Transverse colon (tissue), 4 donors: ENCODE data around the gene TJP3. TPM values are rescaled to one million over a fixed set of nuclear protein-coding genes. Genes with fewer than 3 reads are reported as not detected.

Source experiments
- DNase-seq: peaks from one replicate; pipeline ENCODE4 v3.0.0-alpha.2; 2019
- H3K27ac ChIP-seq, 4 donors: fragments of 200-600 bp; sonication (generic); 2 replicates each; pipeline ENCODE4 v1.5.1; 2016 to 2018; ENCODE audit warnings: inconsistent platforms in 4 of 4
- H3K27me3 ChIP-seq: fragments of 200-600 bp; sonication (generic); 2 replicates; pipeline ENCODE4 v1.5.1; 2017; ENCODE audit warnings: inconsistent platforms
- H3K36me3 ChIP-seq, 4 donors: fragments of 200-600 bp; sonication (generic); 2 replicates each; pipeline ENCODE4 v1.5.1; 2017 to 2019; ENCODE audit warnings: inconsistent platforms in 4 of 4
- H3K4me1 ChIP-seq, 4 donors: fragments of 200-600 bp; sonication (generic); 2 replicates each; pipeline ENCODE4 v1.5.1; 2017 to 2020; ENCODE audit warnings: inconsistent platforms in 4 of 4
- H3K4me3 ChIP-seq, 4 donors: fragments of 200-600 bp; sonication (generic); 1 replicate in 1 of 4; 2 replicates in 3 of 4; pipeline versions ENCODE4 v1.5.1 to v1.6.1; 2017 to 2019; ENCODE audit warnings: inconsistent platforms in 4 of 4
- H3K9me3 ChIP-seq, 2 donors: fragments of 200-600 bp; sonication (generic); 2 replicates each; pipeline ENCODE4 v1.5.1; 2017 to 2019; ENCODE audit warnings: inconsistent platforms in 2 of 2
- EP300 ChIP-seq: sonication (generic); formaldehyde crosslinking; IDR thresholded peaks from one replicate; pipeline ENCODE4 v1.6.1; 2017; ENCODE audit warnings: antibody characterized with exemption, low read depth
- POLR2A ChIP-seq: fragments of 450-650 bp; IDR thresholded peaks from one replicate; pipeline ENCODE4 v1.6.1; 2016; ENCODE audit warnings: antibody characterized with exemption, mild to moderate bottlenecking, moderate library complexity
- POLR2AphosphoS5 ChIP-seq, 3 donors: sonication (generic); formaldehyde crosslinking; IDR thresholded peaks; one replicate each; pipeline ENCODE4 v1.6.1; 2016; ENCODE audit warnings: antibody characterized with exemption in 3 of 3
- WGBS, 2 donors: methylation state at CpG; one replicate each; pipeline ENCODE4 v1.1.5; 2018; ENCODE audit warnings: low coverage in 1 of 2; 5-methylcytosine and 5-hydroxymethylcytosine counted together
- in situ Hi-C, 4 donors: fragments of 200-750 bp; cut with MboI; loops; one replicate each; pipeline versions ENCODE4 v1.15.0 to v1.15.1; 2017; ENCODE audit warnings: low sequenced_read_pairs in 3 of 4, low pct_ligation_motif_present in 1 of 4, low pct_unique_long_range_greater_than_20kb in 1 of 4
- intact Hi-C: fragments of 100-400 bp; cut with DNase I; formaldehyde crosslinking; loops from one replicate; pipeline ENCODE4 v1.15.1; 2023; ENCODE audit warnings: low total_unique reads
- small RNA-seq, 4 donors: library from RNA; depleted of rRNA; stranded (forward); fragments of <200 nt; gene quantifications; one replicate each; pipeline ENCODE3, GENCODE V24; 2016
- total RNA-seq, 4 donors: library from RNA; depleted of rRNA; stranded (reverse); fragments of >200 nt; gene quantifications; one replicate each; pipeline ENCODE4 v1.1.0, GENCODE V29; 2016
- TF ChIP-seq, protein P1 (sequence below), 5 experiments: fragments of 200-600 bp in 3 of 5; fragments of 450-650 bp in 2 of 5; sonication (generic) in 3 of 5; IDR thresholded peaks; 1 replicate in 2 of 5; 2 replicates in 3 of 5; pipeline ENCODE4 v1.5.1; 2016 to 2017; ENCODE audit warnings: antibody characterized with exemption in 5 of 5, inconsistent platforms in 3 of 5, mild to moderate bottlenecking in 2 of 5, moderate library complexity in 1 of 5

Gene TJP3
- total RNA-seq, 4 donors from 2014 or later: 234 to 894 (median 282) TPM

DNA sequence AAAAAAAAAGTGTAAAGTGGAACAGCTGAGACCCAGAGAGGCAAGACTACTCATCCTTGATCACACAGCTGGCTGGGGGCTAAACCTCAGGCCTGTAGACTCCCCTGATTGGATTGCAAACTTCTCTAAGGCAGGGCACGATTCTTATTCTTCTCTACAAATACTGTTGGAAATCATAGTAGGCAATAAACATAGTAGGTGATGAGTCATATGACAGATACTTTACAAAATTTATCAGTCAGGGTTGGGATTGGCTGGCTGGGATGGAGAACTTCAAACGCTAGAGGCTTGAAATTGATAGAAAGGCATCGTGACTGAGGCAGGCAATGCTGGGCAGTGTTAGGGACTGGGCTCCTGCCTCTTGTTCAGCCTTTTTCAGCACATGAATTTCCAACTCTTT is 83.9 kb downstream of the TJP3 start:
- Histone ChIP-seq H3K4me3 (no peak overlapping the region), H3K27ac (no peak overlapping the region), H3K36me3 (no peaks in the 10 kb centered on the region), H3K27me3 (peaks cover 6% of the 10 kb centered on the region), H3K9me3 (peaks cover 7% of the 10 kb centered on the region in 2 donors), H3K4me1 (no peaks in the 10 kb centered on the region)
- no peak for DNase-seq
- in situ Hi-C loops (no loop called here), intact Hi-C loops (no loop called here)
- WGBS, 2 donors: 72 to 77% methylated on average over 3 of the region's 3 CpGs
- TF ChIP-seq, protein P1, sequence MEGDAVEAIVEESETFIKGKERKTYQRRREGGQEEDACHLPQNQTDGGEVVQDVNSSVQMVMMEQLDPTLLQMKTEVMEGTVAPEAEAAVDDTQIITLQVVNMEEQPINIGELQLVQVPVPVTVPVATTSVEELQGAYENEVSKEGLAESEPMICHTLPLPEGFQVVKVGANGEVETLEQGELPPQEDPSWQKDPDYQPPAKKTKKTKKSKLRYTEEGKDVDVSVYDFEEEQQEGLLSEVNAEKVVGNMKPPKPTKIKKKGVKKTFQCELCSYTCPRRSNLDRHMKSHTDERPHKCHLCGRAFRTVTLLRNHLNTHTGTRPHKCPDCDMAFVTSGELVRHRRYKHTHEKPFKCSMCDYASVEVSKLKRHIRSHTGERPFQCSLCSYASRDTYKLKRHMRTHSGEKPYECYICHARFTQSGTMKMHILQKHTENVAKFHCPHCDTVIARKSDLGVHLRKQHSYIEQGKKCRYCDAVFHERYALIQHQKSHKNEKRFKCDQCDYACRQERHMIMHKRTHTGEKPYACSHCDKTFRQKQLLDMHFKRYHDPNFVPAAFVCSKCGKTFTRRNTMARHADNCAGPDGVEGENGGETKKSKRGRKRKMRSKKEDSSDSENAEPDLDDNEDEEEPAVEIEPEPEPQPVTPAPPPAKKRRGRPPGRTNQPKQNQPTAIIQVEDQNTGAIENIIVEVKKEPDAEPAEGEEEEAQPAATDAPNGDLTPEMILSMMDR (IDR thresholded peaks at IDR 0.05): no peak
- no peak for TF ChIP-seq EP300
- no peak for TF ChIP-seq POLR2AphosphoS5 (IDR thresholded peaks at IDR 0.05)
- no peak for TF ChIP-seq POLR2A

DNA sequence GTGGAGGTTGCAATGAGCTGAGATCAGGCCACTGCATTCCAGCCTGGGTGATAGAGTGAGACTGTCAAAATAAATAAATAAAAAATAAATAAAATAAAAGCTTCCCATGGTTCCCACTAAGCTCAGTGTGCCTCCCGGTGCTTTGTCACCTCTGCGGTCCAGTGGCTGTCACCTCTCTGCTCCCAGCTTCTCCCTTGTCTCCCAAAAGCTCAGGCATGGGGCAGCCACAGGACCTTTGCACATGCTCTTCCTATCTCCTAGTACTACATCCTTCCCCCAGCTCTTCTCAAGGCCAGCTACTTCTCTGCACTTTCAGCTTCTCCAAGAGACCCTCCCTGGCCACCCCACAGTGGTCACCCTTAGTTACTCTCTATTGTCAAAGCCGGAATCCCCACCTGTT is 85.6 kb downstream of the TJP3 start:
- no peaks in the 10 kb centered on the region for H3K4me1 ChIP-seq
- 90 to 92% methylated on average over 2 to 3 of the region's 3 CpGs for WGBS, 2 donors
- H3K9me3 ChIP-seq: peaks cover 7% of the 10 kb centered on the region in 2 donors
- intact Hi-C loops (no loop called here), in situ Hi-C loops (no loop called here)
- H3K27me3 ChIP-seq: peaks cover 11% of the 10 kb centered on the region
- TF ChIP-seq, protein P1 (IDR thresholded peaks at IDR 0.05): no peak
- TF ChIP-seq EP300: no peak
- TF ChIP-seq POLR2AphosphoS5 (IDR thresholded peaks at IDR 0.05): no peak
- no peak for TF ChIP-seq POLR2A
- no peaks in the 10 kb centered on the region for H3K36me3 ChIP-seq
- DNase-seq: no peak
- no peak overlapping the region for H3K4me3 ChIP-seq
- H3K27ac ChIP-seq: no peak overlapping the region

DNA sequence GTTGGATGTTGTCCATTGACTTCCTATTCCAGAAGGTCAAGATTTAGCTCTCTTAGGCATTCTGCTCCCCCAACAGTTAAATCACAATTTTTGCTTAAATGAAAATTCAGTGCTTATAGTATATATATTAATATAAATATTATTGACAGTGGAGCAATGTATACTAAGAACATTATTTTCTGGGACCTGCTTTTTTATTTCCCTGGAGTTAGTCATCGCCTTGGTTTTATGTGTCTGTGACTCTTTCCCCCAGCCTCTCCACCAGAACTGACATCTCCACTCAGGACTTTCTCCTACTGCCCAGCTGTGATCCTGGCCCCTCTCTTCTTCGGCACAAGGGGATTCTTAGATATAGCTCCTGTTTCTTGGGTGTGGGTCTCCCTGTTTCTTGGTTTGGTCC is 88.2 kb downstream of the TJP3 start:
- Histone ChIP-seq H3K4me1 (peaks cover 0 to 7% (median 3%) of the 10 kb centered on the region in 4 donors), H3K36me3 (no peaks in the 10 kb centered on the region), H3K27ac (no peak overlapping the region), H3K27me3 (peaks cover 36% of the 10 kb centered on the region), H3K4me3 (no peak overlapping the region), H3K9me3 (peaks cover 7% of the 10 kb centered on the region in 2 donors)
- DNase-seq: no peak
- WGBS, 2 donors: 83 to 95% methylated on average over 2 of the region's 2 CpGs
- in situ Hi-C loops (no loop called here), intact Hi-C loops (no loop called here)
- TF ChIP-seq, protein P1 (IDR thresholded peaks at IDR 0.05): no peak
- TF ChIP-seq POLR2A (no peak), POLR2AphosphoS5 (IDR thresholded peaks at IDR 0.05) (no peak), EP300 (no peak)

DNA sequence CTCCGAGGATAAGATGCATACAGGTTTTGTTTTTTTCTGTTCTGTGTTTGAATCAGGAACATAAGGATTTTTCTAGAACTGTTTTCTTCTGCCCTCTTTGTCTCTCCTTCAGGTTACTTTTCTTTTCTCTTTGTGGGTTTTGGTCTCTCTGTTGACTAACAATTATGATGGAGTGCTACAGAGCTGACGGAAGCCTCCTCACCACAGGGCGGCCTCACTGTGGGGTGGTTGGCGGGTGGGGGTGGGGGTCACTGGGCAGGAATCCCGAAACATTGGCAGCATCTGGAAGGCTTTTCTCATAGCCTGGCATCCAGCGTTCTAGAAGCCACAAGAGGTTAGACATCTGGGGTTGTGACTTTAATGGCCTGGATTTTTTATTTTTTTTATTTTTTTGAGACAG is 90.0 kb downstream of the TJP3 start:
- intact Hi-C loops: no loop called here
- H3K27ac ChIP-seq: no peak overlapping the region
- in situ Hi-C loops: no loop called here
- peaks cover 5 to 12% (median 8%) of the 10 kb centered on the region in 4 donors for H3K4me1 ChIP-seq
- no peak for DNase-seq
- no peaks in the 10 kb centered on the region for H3K36me3 ChIP-seq
- H3K9me3 ChIP-seq: peaks cover 7% of the 10 kb centered on the region in 2 donors
- TF ChIP-seq POLR2AphosphoS5 (IDR thresholded peaks at IDR 0.05) (no peak), EP300 (no peak), POLR2A (no peak)
- TF ChIP-seq, protein P1 (IDR thresholded peaks at IDR 0.05): no peak
- peaks cover 49% of the 10 kb centered on the region for H3K27me3 ChIP-seq
- no peak overlapping the region for H3K4me3 ChIP-seq
- 59 to 68% methylated on average over 4 to 6 of the region's 6 CpGs for WGBS, 2 donors

Small RNA genes lying within 50 kb of the gene (small RNA-seq; reads per million reads assigned to genes)
- 0 reads per million in 4 donors for gene AC005777.1

Other genes starting within 250 kb of the TJP3 start
- gene SMIM24, start 227.9 kb upstream of the TJP3 start, total RNA-seq: 100 to 1,000 TPM in 1 of 4 donors, 10 to 100 TPM in 3; 18.7 to 100 (median 85.5) TPM
- 10 to 100 TPM in 1 of 4 donors, 1 to 10 TPM in 1, not detected in 2; 4.1 to 15.3 TPM for gene SMIM44, start 224.9 kb upstream of the TJP3 start, total RNA-seq
- gene DOHH, start 207.7 kb upstream of the TJP3 start, total RNA-seq: 10 to 100 TPM in 2 of 4 donors, 1 to 10 TPM in 2; 7.2 to 13.5 (median 10.8) TPM
- gene FZR1, start 202.1 kb upstream of the TJP3 start, total RNA-seq: 100 to 1,000 TPM in 1 of 4 donors, 10 to 100 TPM in 3; 29.1 to 107 (median 35.3) TPM
- gene TEKTIP1, start 169.2 kb upstream of the TJP3 start, total RNA-seq: 1 to 10 TPM in 2 of 4 donors, not detected in 2; 2.5 to 5.2 TPM
- gene MFSD12, start 150.8 kb upstream of the TJP3 start, total RNA-seq: 100 to 1,000 TPM in 1 of 4 donors, 10 to 100 TPM in 3; 35.2 to 214 (median 49.2) TPM
- gene HMG20B, start 135.4 kb upstream of the TJP3 start, total RNA-seq: 100 to 1,000 TPM in 3 of 4 donors, 10 to 100 TPM in 1; 88.9 to 555 (median 130) TPM
- gene GIPC3, start 122.9 kb upstream of the TJP3 start, total RNA-seq: under 1 TPM in 3 of 4 donors, not detected in 1; 0.14 to 0.95 (median 0.60) TPM
- under 1 TPM in 2 of 4 donors, not detected in 2; 0.27 to 0.79 TPM for gene TBXA2R, start 101.5 kb upstream of the TJP3 start, total RNA-seq
- 10 to 100 TPM; 21.9 to 88.4 (median 53.0) TPM for gene CACTIN, start 81.6 kb upstream of the TJP3 start, total RNA-seq
- 10 to 100 TPM; 25.4 to 91.1 (median 36.4) TPM for gene PIP5K1C, start 7.9 kb upstream of the TJP3 start, total RNA-seq
- 100 to 1,000 TPM in 2 of 4 donors, 10 to 100 TPM in 2; 24.0 to 284 (median 95.7) TPM for gene APBA3, start 53.3 kb downstream of the TJP3 start, total RNA-seq
- gene MRPL54, start 54.3 kb downstream of the TJP3 start, total RNA-seq: 10 to 100 TPM; 38.0 to 72.2 (median 52.1) TPM
- gene RAX2, start 63.8 kb downstream of the TJP3 start, total RNA-seq: not detected
- 1 to 10 TPM in 2 of 4 donors, under 1 TPM in 1, not detected in 1; 0.60 to 6.1 (median 2.9) TPM for gene MATK, start 78.0 kb downstream of the TJP3 start, total RNA-seq
- gene ZFR2, start 160.7 kb downstream of the TJP3 start, total RNA-seq: not detected
- under 1 TPM in 3 of 4 donors, not detected in 1; 0.32 to 0.60 (median 0.55) TPM for gene ATCAY, start 172.3 kb downstream of the TJP3 start, total RNA-seq
- under 1 TPM in 1 of 4 donors, not detected in 3; 0.41 TPM for gene NMRK2, start 224.7 kb downstream of the TJP3 start, total RNA-seq